DND-41 (cell line): ENCODE measurements around the gene MYCBP2.

Experiments
- ATAC-seq: fragments of 200-7000 bp; cut with Tn5 transposase; 3 replicates; pipeline ENCODE4 v1.9.1; 2021; ENCODE audit warnings: low read depth; ENCODE audit not compliant: insufficient read depth
- DNase-seq: peaks from one replicate; pipeline ENCODE4 v3.0.0-alpha.2; 2020
- H2AFZ ChIP-seq: 2 replicates; pipeline ENCODE4 v1.6.0; 2012; ENCODE audit warnings: low read depth, low read length
- H3K27ac ChIP-seq: 2 replicates; pipeline ENCODE4 v1.5.1; 2012; ENCODE audit warnings: low read length, inconsistent platforms
- H3K27me3 ChIP-seq: fragments of 200-600 bp; sonication (generic); 2 replicates; pipeline ENCODE4 v1.6.0; 2012; ENCODE audit warnings: low read length, mild to moderate bottlenecking, inconsistent platforms; ENCODE audit not compliant: insufficient read depth, poor library complexity
- H3K36me3 ChIP-seq: 2 replicates; pipeline ENCODE4 v1.5.1; 2012; ENCODE audit warnings: low read length, inconsistent platforms; ENCODE audit not compliant: insufficient read depth
- H3K4me1 ChIP-seq: 2 replicates; pipeline ENCODE4 v1.5.1; 2012; ENCODE audit warnings: mild to moderate bottlenecking, low read length; ENCODE audit not compliant: insufficient read depth
- H3K4me2 ChIP-seq: 2 replicates; pipeline ENCODE4 v1.6.0; 2012; ENCODE audit warnings: mild to moderate bottlenecking, moderate library complexity, low read length, inconsistent platforms; ENCODE audit not compliant: insufficient read depth
- H3K4me3 ChIP-seq, 2 experiments: fragments of 200-600 bp in 1 of 2; shearing (Covaris generic) in 1 of 2; 2 replicates each; pipeline ENCODE4 v1.5.1; 2012 to 2016; ENCODE audit warnings: inconsistent platforms in 2 of 2, low read length in 2 of 2, mild to moderate bottlenecking in 2 of 2, low read depth in 1 of 2, moderate library complexity in 1 of 2
- H3K79me2 ChIP-seq: 2 replicates; pipeline ENCODE4 v1.6.0; 2012; ENCODE audit warnings: low read length, inconsistent platforms; ENCODE audit not compliant: insufficient read depth
- H3K9ac ChIP-seq: 2 replicates; pipeline ENCODE4 v1.6.0; 2012; ENCODE audit warnings: low read depth, mild to moderate bottlenecking, inconsistent platforms, low read length, moderate library complexity
- H3K9me3 ChIP-seq: 2 replicates; pipeline ENCODE4 v1.5.1; 2012; ENCODE audit warnings: low read length, moderate library complexity, mild to moderate bottlenecking, inconsistent platforms; ENCODE audit not compliant: insufficient read depth, severe bottlenecking
- H4K20me1 ChIP-seq: 2 replicates; pipeline ENCODE4 v1.6.0; 2012; ENCODE audit warnings: low read length; ENCODE audit not compliant: insufficient read depth
- EZH2 ChIP-seq: IDR thresholded peaks from 3 replicates; pipeline ENCODE4 v1.6.1; 2012; ENCODE audit warnings: borderline replicate concordance, low read depth, mild to moderate bottlenecking, moderate library complexity, low read length, inconsistent platforms; ENCODE audit not compliant: severe bottlenecking
- TF ChIP-seq, protein P1 (sequence below): IDR thresholded peaks from 2 replicates; pipeline ENCODE4 v1.5.1; 2012; ENCODE audit warnings: borderline replicate concordance, low read length, moderate library complexity, mild to moderate bottlenecking; ENCODE audit not compliant: poor library complexity, severe bottlenecking; ENCODE audit errors: extremely low read depth

Gene MYCBP2

DNA sequence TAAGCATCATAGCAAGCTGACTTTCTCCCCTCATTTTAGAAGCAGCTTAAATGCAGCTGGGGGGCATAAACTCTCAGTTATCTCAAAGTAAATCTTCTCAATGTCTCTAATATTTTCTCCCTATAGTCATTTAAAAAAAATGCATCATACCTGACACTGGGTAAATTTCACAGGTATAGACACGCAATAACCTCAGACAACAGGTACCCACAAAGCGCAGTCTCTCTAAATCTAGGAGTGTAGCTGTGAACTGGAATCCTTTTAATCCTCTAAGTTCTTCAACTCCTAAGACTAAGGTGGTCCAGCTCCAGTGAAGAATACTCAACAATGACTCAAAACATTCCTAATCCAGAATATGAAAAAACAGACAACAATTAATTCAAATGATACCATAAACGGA is 141.2 kb downstream of the MYCBP2 start:
- no peak overlapping the region for H3K9ac ChIP-seq
- no peaks in the 10 kb centered on the region for H3K4me1 ChIP-seq
- H3K79me2 ChIP-seq: no peaks in the 10 kb centered on the region
- no peak overlapping the region for H3K4me3 ChIP-seq
- H3K4me2 ChIP-seq: no peak overlapping the region
- H3K27ac ChIP-seq: no peak overlapping the region
- no peak overlapping the region for H2AFZ ChIP-seq
- H3K36me3 ChIP-seq: peaks cover 77% of the 10 kb centered on the region
- H4K20me1 ChIP-seq: no peaks in the 10 kb centered on the region
- no peaks in the 10 kb centered on the region for H3K27me3 ChIP-seq
- H3K9me3 ChIP-seq: no peaks in the 10 kb centered on the region
- DNase-seq (no peak), ATAC-seq (no peak)
- TF ChIP-seq, protein P1, sequence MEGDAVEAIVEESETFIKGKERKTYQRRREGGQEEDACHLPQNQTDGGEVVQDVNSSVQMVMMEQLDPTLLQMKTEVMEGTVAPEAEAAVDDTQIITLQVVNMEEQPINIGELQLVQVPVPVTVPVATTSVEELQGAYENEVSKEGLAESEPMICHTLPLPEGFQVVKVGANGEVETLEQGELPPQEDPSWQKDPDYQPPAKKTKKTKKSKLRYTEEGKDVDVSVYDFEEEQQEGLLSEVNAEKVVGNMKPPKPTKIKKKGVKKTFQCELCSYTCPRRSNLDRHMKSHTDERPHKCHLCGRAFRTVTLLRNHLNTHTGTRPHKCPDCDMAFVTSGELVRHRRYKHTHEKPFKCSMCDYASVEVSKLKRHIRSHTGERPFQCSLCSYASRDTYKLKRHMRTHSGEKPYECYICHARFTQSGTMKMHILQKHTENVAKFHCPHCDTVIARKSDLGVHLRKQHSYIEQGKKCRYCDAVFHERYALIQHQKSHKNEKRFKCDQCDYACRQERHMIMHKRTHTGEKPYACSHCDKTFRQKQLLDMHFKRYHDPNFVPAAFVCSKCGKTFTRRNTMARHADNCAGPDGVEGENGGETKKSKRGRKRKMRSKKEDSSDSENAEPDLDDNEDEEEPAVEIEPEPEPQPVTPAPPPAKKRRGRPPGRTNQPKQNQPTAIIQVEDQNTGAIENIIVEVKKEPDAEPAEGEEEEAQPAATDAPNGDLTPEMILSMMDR: no peak
- TF ChIP-seq EZH2: no peak

DNA sequence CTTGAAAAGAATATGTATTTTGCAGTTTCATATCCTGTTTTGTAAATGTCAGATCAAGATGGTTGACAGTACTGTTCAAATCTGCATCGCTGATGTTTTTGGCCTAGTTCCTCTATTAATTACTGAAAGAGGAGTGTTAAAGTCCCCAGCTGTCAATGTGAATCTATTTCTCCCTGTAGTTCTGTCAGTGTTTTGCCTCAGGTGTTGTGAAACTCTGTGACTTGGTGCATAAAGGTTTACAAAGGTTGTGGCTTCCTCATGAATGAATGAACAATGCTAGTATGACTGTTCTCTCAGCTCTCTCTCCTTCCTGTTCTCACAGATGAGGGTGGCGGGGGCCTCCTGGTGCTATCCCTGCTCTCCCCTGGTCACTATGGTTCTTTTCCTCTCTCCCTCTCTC is 142.4 kb downstream of the MYCBP2 start:
- no peaks in the 10 kb centered on the region for H3K79me2 ChIP-seq
- H3K4me1 ChIP-seq: no peaks in the 10 kb centered on the region
- no peak overlapping the region for H3K4me2 ChIP-seq
- DNase-seq: no peak
- ATAC-seq: no peak
- H2AFZ ChIP-seq: no peak overlapping the region
- no peaks in the 10 kb centered on the region for H3K27me3 ChIP-seq
- H3K9ac ChIP-seq: no peak overlapping the region
- no peaks in the 10 kb centered on the region for H4K20me1 ChIP-seq
- TF ChIP-seq EZH2: no peak
- TF ChIP-seq, protein P1: no peak
- no peak overlapping the region for H3K4me3 ChIP-seq
- H3K9me3 ChIP-seq: no peaks in the 10 kb centered on the region
- H3K36me3 ChIP-seq: peaks cover 82% of the 10 kb centered on the region
- no peak overlapping the region for H3K27ac ChIP-seq

DNA sequence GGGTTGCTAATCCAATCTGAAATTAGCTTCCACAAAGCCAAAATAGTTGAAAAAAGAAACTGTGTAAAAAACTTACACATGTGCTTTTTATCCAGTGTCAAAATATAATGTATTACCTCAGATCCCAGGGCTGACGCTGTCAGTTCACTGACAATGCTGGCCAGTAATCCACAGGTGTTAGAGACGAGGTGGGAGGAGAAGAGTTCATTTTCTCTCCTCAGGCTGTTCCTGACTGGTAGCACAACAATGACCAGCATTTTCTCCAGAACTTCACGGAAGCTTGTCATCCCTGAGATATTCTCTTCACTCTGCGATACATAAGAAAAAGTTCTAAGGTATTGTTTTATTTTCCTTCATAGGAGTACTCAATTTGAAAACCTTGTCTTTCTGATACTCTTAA is 146.9 kb downstream of the MYCBP2 start:
- no peak overlapping the region for H3K9ac ChIP-seq
- no peaks in the 10 kb centered on the region for H3K4me1 ChIP-seq
- no peaks in the 10 kb centered on the region for H3K79me2 ChIP-seq
- H2AFZ ChIP-seq: no peak overlapping the region
- no peak for TF ChIP-seq EZH2
- TF ChIP-seq, protein P1: no peak
- H3K9me3 ChIP-seq: no peaks in the 10 kb centered on the region
- no peak for DNase-seq
- H4K20me1 ChIP-seq: no peaks in the 10 kb centered on the region
- no peak overlapping the region for H3K4me2 ChIP-seq
- no peak for ATAC-seq
- peaks cover 85% of the 10 kb centered on the region for H3K36me3 ChIP-seq
- no peaks in the 10 kb centered on the region for H3K27me3 ChIP-seq
- H3K27ac ChIP-seq: no peak overlapping the region
- H3K4me3 ChIP-seq: no peak overlapping the region

DNA sequence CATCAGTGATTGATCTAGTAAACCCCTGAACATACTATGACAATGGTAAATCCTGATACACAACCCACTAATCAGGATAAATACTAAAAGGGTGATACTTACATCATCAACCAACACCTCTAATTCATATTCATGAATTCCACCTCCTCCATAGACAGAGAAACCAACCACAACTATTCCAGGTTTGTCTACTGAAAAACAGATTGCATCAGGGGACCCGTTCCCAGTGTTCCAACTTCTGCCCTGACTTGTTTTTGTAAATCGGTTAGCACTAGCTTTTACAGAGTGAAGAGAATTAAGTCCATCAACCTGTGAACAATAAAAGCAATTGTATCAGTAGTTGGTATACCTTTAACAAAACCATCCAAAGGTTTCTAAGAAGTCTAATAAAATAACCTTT is 149.2 kb downstream of the MYCBP2 start:
- Histone ChIP-seq H3K27ac (no peak overlapping the region), H3K9ac (no peak overlapping the region), H4K20me1 (no peaks in the 10 kb centered on the region), H3K27me3 (no peaks in the 10 kb centered on the region), H3K4me1 (no peaks in the 10 kb centered on the region), H3K79me2 (no peaks in the 10 kb centered on the region), H2AFZ (no peak overlapping the region), H3K4me2 (no peak overlapping the region), H3K36me3 (peaks cover 85% of the 10 kb centered on the region), H3K9me3 (no peaks in the 10 kb centered on the region), H3K4me3 (no peak overlapping the region)
- DNase-seq (no peak), ATAC-seq (no peak)
- TF ChIP-seq, protein P1: no peak
- TF ChIP-seq EZH2: no peak
